Adrenal gland (tissue), 12 donors: ENCODE data around the gene NCCRP1. TPM values are rescaled to one million over a fixed set of nuclear protein-coding genes. Genes with fewer than 3 reads are reported as not detected.

Source experiments
- DNase-seq, 7 donors: peaks; one replicate each; pipeline ENCODE4 v3.0.0-alpha.2; 2019 to 2020
- H3K27ac ChIP-seq, 5 donors: fragments of 200-600 bp; sonication (generic) in 4 of 5; 1 replicate in 3 of 5; 2 replicates in 2 of 5; pipeline versions ENCODE4 v1.5.1 to v1.8.0; 2016 to 2020; ENCODE audit warnings: mild to moderate bottlenecking in 1 of 5
- H3K27me3 ChIP-seq: fragments of 200-600 bp; 2 replicates; pipeline ENCODE4 v1.8.0; 2021
- H3K36me3 ChIP-seq, 2 donors: fragments of 200-600 bp; replicated peaks in 1 of 2; 1 replicate in 1 of 2; 2 replicates in 1 of 2; pipeline versions ENCODE4 v1.5.1 to v1.8.0; 2018 to 2022
- H3K4me1 ChIP-seq, 2 donors: fragments of 200-600 bp; replicated peaks in 1 of 2; 1 replicate in 1 of 2; 2 replicates in 1 of 2; pipeline versions ENCODE4 v1.5.1 to v1.8.0; 2018 to 2021
- H3K4me3 ChIP-seq, 4 donors: fragments of 200-600 bp; sonication (generic) in 3 of 4; one replicate each; pipeline ENCODE4 v1.5.1; 2016 to 2018
- H3K9me3 ChIP-seq, 3 donors: fragments of 200-600 bp; sonication (generic) in 1 of 3; replicated peaks in 1 of 3; 1 replicate in 2 of 3; 2 replicates in 1 of 3; pipeline versions ENCODE4 v1.5.1 to v1.8.0; 2016 to 2021
- CTCF ChIP-seq, 6 experiments: fragments of 450-650 bp in 4 of 6; fragments of 200-600 bp in 2 of 6; sonication (generic) in 1 of 6; IDR thresholded peaks; 1 replicate in 5 of 6; 2 replicates in 1 of 6; pipeline versions ENCODE4 v1.5.1 to v1.8.0; 2016 to 2021; ENCODE audit warnings: antibody characterized with exemption in 6 of 6, mild to moderate bottlenecking in 2 of 6, moderate library complexity in 1 of 6
- POLR2A ChIP-seq, 2 donors: fragments of 450-650 bp; IDR thresholded peaks; one replicate each; pipeline ENCODE4 v1.6.1; 2017; ENCODE audit warnings: antibody characterized with exemption in 2 of 2, mild to moderate bottlenecking in 2 of 2, moderate library complexity in 1 of 2
- WGBS, 4 donors: extraction: QIAGEN DNeasy Blood & Tissue Kit in 2 of 4; methylation state at CpG; one replicate each; pipeline versions ENCODE4 v1.1.5 to v1.1.7; 2013 to 2017; 5-methylcytosine and 5-hydroxymethylcytosine counted together
- intact Hi-C, 2 donors: fragments of 100-400 bp; cut with DNase I; formaldehyde crosslinking; loops; one replicate each; pipeline versions ENCODE4 v1.14.1 to v1.15.0; 2022 to 2023
- polyA plus RNA-seq, 3 donors: library from polyadenylated mRNA; stranded (reverse); fragments of 200-250 nt in 2 of 3; fragments of 350-450 nt in 1 of 3; fragmentation: Illumina TruSeq in 1 of 3; extraction: RNeasy Lipid Tissue Mini Kit (QIAGEN cat#74804) in 1 of 3; gene quantifications; one replicate each; pipeline ENCODE4 v1.2.3, GENCODE V29; 2013 to 2014
- total RNA-seq, 9 donors: library from RNA; depleted of rRNA in 4 of 9; stranded (reverse); fragments of >200 nt in 4 of 9; fragments of 120-200 nt in 1 of 9; fragmentation: NEBNext Ultra II Directional in 1 of 9; extraction: Animal tissue kit (Norgen Biotek cat#: 25700) in 1 of 9; gene quantifications; one replicate each; pipeline versions ENCODE4 v1.1.0 to v1.2.4, GENCODE V29; 2013 to 2023
- donor health status: healthy with polysubstance abuse.
- donor health status: Bipolar disorder and iron deficiency.
- donor health status: DM: yes; HTN: yes; CAD: no.
- donor health status: DM: no; HTN: no; CAD: no.
- donor health status: DM: no; HTN: no; CAD: no.
- donor health status: DM: yes; HTN: yes; CAD: no.

NCCRP1 gene
- total and polyA plus RNA-seq, 12 donors = 0.10 to 0.78 (median 0.11) TPM; not detected in 7

- 85 to 98% (median 92%) methylated on average over 5 to 7 of the region's 7 CpGs for WGBS, 4 donors
- H3K36me3 ChIP-seq = peaks cover 0 to 46% of the 10 kb centered on the region in 2 donors
- intact Hi-C loops = no loop called here
- H3K27ac ChIP-seq = no peak overlapping the region
- no peak for DNase-seq
- no peaks in the 10 kb centered on the region for H3K27me3 ChIP-seq
- TF ChIP-seq POLR2A (IDR thresholded peaks at IDR 0.05) = no peak
- TF ChIP-seq CTCF (IDR thresholded peaks at IDR 0.05) = no peak
- H3K4me3 ChIP-seq = no peak overlapping the region
- no peaks in the 10 kb centered on the region for H3K9me3 ChIP-seq
- no peaks in the 10 kb centered on the region for H3K4me1 ChIP-seq
These were observed 21.2 kb upstream of the NCCRP1 start for GRCh38 chr19:39175564-39175963.

GRCh38 chr19:39177110-39177699 is 19.6 kb upstream of the NCCRP1 start:
- Histone ChIP-seq H3K36me3 (peaks cover 0 to 46% of the 10 kb centered on the region in 2 donors), H3K9me3 (no peaks in the 10 kb centered on the region), H3K4me1 (no peaks in the 10 kb centered on the region), H3K27me3 (no peaks in the 10 kb centered on the region), H3K27ac (no peak overlapping the region), H3K4me3 (no peak overlapping the region)
- peak in 1 of 7 donors; percentile 22 for DNase-seq
- intact Hi-C loops = no loop called here
- 84 to 97% (median 91%) methylated on average over 5 to 10 of the region's 10 CpGs for WGBS, 4 donors
- TF ChIP-seq POLR2A (IDR thresholded peaks at IDR 0.05) (no peak), CTCF (IDR thresholded peaks at IDR 0.05) (no peak)

GRCh38 chr19:39177736-39178135 is 19.0 kb upstream of the NCCRP1 start:
- DNase-seq = no peak
- Histone ChIP-seq H3K27me3 (no peaks in the 10 kb centered on the region), H3K9me3 (no peaks in the 10 kb centered on the region), H3K4me1 (no peaks in the 10 kb centered on the region), H3K36me3 (peaks cover 0 to 44% of the 10 kb centered on the region in 2 donors), H3K27ac (no peak overlapping the region), H3K4me3 (no peak overlapping the region)
- intact Hi-C loops = no loop called here
- TF ChIP-seq CTCF (IDR thresholded peaks at IDR 0.05) (no peak), POLR2A (IDR thresholded peaks at IDR 0.05) (no peak)
- WGBS, 4 donors = 87 to 100% (median 92%) methylated on average over 3 to 11 of the region's 11 CpGs

- intact Hi-C loops = no loop called here
- TF ChIP-seq CTCF (IDR thresholded peaks at IDR 0.05) (no peak), POLR2A (IDR thresholded peaks at IDR 0.05) (no peak)
These were observed 18.3 kb upstream of the NCCRP1 start for GRCh38 chr19:39178296-39179006.

More at GRCh38 chr19:39178296-39179006, 18.3 kb upstream of the NCCRP1 start:
- H3K36me3 ChIP-seq = peaks cover 0 to 37% of the 10 kb centered on the region in 2 donors
- 81 to 93% (median 92%) methylated on average over 9 to 30 of the region's 30 CpGs for WGBS, 4 donors
- no peaks in the 10 kb centered on the region for H3K27me3 ChIP-seq
- no peak for DNase-seq
- no peak overlapping the region for H3K27ac ChIP-seq
- H3K4me3 ChIP-seq = no peak overlapping the region
- H3K9me3 ChIP-seq = no peaks in the 10 kb centered on the region
- no peaks in the 10 kb centered on the region for H3K4me1 ChIP-seq
